Natural killer cell treated with Interleukin-12 subunit alpha and Interleukin-12 subunit beta and Interleukin-15 and Interleukin-18, amount 100 ng/mL, for 72 hours (primary cell): ENCODE results near the gene GFAP. TPM values are rescaled to one million over a fixed set of nuclear protein-coding genes. Genes with fewer than 3 reads are reported as not detected.

Source experiments
- ATAC-seq, 2 donors: fragments of 150-1000 bp; cut with Tn5 transposase in 1 of 2; sonication (Bioruptor Pico), chemical (Tn5 transposase) in 1 of 2; 2 replicates each; pipeline ENCODE4 v1.10.0; 2021
- DNase-seq: peaks from one replicate; pipeline ENCODE4 v3.0.0; 2022; ENCODE audit warnings: low spot score
- H3K27ac Mint-ChIP-seq, 2 donors: 1 replicate in 1 of 2; 2 replicates in 1 of 2; pipeline ENCODE4 v1.8.0; 2022; ENCODE audit warnings: mixed read lengths in 2 of 2, mild to moderate bottlenecking in 1 of 2, moderate library complexity in 1 of 2
- H3K27me3 Mint-ChIP-seq, 2 donors: 1 replicate in 1 of 2; 2 replicates in 1 of 2; pipeline ENCODE4 v1.8.0; 2022; ENCODE audit warnings: mixed read lengths in 2 of 2
- H3K36me3 Mint-ChIP-seq: one replicate; pipeline ENCODE4 v1.8.0; 2022; ENCODE audit warnings: mixed read lengths
- H3K4me1 Mint-ChIP-seq, 2 donors: 1 replicate in 1 of 2; 2 replicates in 1 of 2; pipeline ENCODE4 v1.8.0; 2022; ENCODE audit warnings: low read depth in 2 of 2, mixed read lengths in 2 of 2, mild to moderate bottlenecking in 1 of 2
- H3K4me3 Mint-ChIP-seq: one replicate; pipeline ENCODE4 v1.8.0; 2022; ENCODE audit warnings: mixed read lengths
- H3K9me3 Mint-ChIP-seq: 2 replicates; pipeline ENCODE4 v1.8.0; 2022; ENCODE audit warnings: mixed read lengths
- total RNA-seq, 2 donors: library from RNA; stranded (reverse); gene quantifications; one replicate each; pipeline ENCODE4 v1.2.3, GENCODE V29; 2022

Gene GFAP
- total RNA-seq, 2 donors from 2014 or later = not detected

GRCh38 chr17:44905006-44906000 is 10.0 kb downstream of the GFAP start:
- peaks cover 5 to 13% of the 10 kb centered on the region in 2 donors for H3K27me3 Mint-ChIP-seq
- no peak overlapping the region for H3K4me3 Mint-ChIP-seq
- ATAC-seq = no peak
- peaks cover 0 to 1% of the 10 kb centered on the region in 2 donors for H3K4me1 Mint-ChIP-seq
- no peak overlapping the region for H3K27ac Mint-ChIP-seq
- DNase-seq = no peak
- no peaks in the 10 kb centered on the region for H3K9me3 Mint-ChIP-seq
- no peaks in the 10 kb centered on the region for H3K36me3 Mint-ChIP-seq

DNA sequence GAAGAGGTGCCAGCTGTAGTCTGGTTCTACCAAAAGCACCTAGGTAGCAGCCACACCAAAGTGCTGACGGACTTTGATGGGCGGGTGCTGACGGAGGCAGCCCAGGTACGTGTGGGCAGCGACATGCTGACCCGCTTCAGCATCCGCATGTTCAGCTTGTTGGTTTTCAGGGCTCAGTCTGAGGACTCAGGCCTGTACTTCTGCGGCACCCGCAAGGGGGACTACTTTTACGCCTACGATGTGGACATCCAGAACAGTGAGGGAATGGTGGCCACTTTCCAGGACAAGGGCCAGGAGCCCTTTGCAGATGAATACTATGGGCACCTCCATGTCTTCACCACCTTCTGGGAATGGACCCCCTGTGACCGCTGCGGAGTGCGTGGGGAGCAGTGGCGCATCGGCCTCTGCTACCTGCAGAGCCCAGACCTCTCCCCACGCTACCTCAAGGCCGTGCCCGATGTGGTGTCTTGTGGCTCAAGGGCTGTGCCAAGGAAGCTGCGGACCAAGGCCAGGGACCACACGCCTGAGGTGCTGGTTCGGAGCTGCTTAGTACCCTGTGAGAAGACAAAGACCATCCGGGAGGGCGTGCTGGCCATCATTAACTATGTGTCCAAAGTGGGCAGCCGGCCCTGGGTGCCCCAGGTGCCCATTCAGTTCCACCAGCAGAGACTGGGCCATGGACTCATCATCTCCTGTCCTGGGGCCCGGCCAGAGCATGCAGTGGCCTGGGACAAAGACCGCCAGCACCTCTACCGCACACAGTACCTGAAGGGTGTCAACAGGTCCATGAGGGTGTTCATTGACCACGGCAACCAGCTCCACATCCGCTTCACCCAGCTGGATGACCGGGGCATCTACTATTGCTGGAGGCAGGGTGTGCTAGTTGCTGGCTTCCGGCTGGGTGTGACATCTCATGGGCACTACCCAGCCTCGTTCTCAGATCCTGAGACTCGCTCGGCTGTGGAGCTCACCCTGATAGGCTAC is 11.0 kb downstream of the GFAP start:
- H3K4me1 Mint-ChIP-seq = peaks cover 0 to 10% of the 10 kb centered on the region in 2 donors
- DNase-seq (no peak), ATAC-seq (no peak)
- no peaks in the 10 kb centered on the region for H3K9me3 Mint-ChIP-seq
- no peaks in the 10 kb centered on the region for H3K36me3 Mint-ChIP-seq
- no peak overlapping the region for H3K27ac Mint-ChIP-seq
- H3K27me3 Mint-ChIP-seq = peaks cover 5 to 13% of the 10 kb centered on the region in 2 donors
- no peak overlapping the region for H3K4me3 Mint-ChIP-seq

DNA sequence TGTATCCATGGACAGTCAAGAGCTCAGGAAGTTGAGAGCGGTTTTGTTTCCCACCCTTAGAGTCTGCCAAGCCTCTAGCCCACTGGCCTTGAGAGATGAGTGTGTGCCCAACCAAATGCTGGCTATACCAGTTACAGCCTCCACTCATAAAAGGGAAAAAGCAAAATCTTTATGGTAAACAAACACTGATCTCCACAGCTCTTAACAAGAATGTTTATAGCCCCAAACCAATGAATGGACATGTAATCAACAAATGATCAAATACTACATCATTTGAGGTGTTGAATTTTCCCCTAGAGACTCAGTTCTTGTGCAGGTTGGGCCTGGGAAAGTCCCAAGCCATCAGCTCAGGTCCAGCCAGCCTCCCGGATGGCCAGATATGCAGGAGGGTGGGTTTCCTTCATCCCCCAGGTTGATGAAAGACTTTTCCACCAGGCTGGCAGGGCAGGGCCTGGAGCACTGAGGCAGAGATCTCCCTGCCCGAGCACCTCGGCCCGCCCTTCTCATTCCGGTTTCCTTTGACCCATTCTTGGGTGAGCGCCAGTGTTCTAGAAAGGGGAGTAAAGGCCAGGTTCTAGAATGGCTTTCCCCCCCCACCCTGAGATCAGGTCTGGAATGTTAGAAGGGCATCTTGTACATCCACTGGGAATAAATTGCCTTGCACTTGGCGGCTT is 12.2 kb downstream of the GFAP start:
- Mint-ChIP-seq H3K27ac (no peak overlapping the region), H3K9me3 (no peaks in the 10 kb centered on the region), H3K4me3 (no peak overlapping the region), H3K36me3 (peaks cover 6% of the 10 kb centered on the region), H3K4me1 (peaks cover 7 to 18% of the 10 kb centered on the region in 2 donors), H3K27me3 (peaks cover 5 to 10% of the 10 kb centered on the region in 2 donors)
- ATAC-seq = no peak
- DNase-seq = no peak

GRCh38 chr17:44902135-44902760 is 13.1 kb downstream of the GFAP start:
- no peak for DNase-seq
- H3K9me3 Mint-ChIP-seq = no peaks in the 10 kb centered on the region
- no peak overlapping the region for H3K27ac Mint-ChIP-seq

GRCh38 chr17:44901411-44901921 is 13.8 kb downstream of the GFAP start:
- H3K36me3 Mint-ChIP-seq = peaks cover 6% of the 10 kb centered on the region
- peak overlapping the region; percentile 9 for H3K4me3 Mint-ChIP-seq
- H3K27ac Mint-ChIP-seq = peak overlapping the region in 1 of 2 donors; percentile 19

More at GRCh38 chr17:44902135-44902760, 13.1 kb downstream of the GFAP start:
- H3K27me3 Mint-ChIP-seq = peaks cover 5 to 10% of the 10 kb centered on the region in 2 donors
- ATAC-seq = no peak
- no peak overlapping the region for H3K4me3 Mint-ChIP-seq
- H3K4me1 Mint-ChIP-seq = peaks cover 7 to 18% of the 10 kb centered on the region in 2 donors
- peaks cover 6% of the 10 kb centered on the region for H3K36me3 Mint-ChIP-seq

GRCh38 chr17:44900894-44901293 is 14.4 kb downstream of the GFAP start:
- H3K27ac Mint-ChIP-seq = peak overlapping the region in 1 of 2 donors; percentile 100
- H3K4me1 Mint-ChIP-seq = peaks cover 10 to 19% of the 10 kb centered on the region in 2 donors
- H3K4me3 Mint-ChIP-seq = no peak overlapping the region
- ATAC-seq (no peak), DNase-seq (no peak)
- peaks cover 8% of the 10 kb centered on the region for H3K36me3 Mint-ChIP-seq
- no peaks in the 10 kb centered on the region for H3K9me3 Mint-ChIP-seq
- H3K27me3 Mint-ChIP-seq = peaks cover 5 to 8% of the 10 kb centered on the region in 2 donors

More at GRCh38 chr17:44901411-44901921, 13.8 kb downstream of the GFAP start:
- DNase-seq (no peak), ATAC-seq (no peak)
- Mint-ChIP-seq H3K27me3 (peaks cover 5 to 10% of the 10 kb centered on the region in 2 donors), H3K9me3 (no peaks in the 10 kb centered on the region), H3K4me1 (peaks cover 7 to 18% of the 10 kb centered on the region in 2 donors)

- peaks cover 14% of the 10 kb centered on the region for H3K36me3 Mint-ChIP-seq
- H3K4me3 Mint-ChIP-seq = peak within 1 kb of the TSS; percentile 98
- H3K4me1 Mint-ChIP-seq = peaks cover 16 to 25% of the 10 kb centered on the region in 2 donors
- H3K27me3 Mint-ChIP-seq = peaks cover 5% of the 10 kb centered on the region in 2 donors
- peak; percentile 93 to 94 for ATAC-seq
- peak; percentile 94 for DNase-seq
- H3K27ac Mint-ChIP-seq = peak within 1 kb of the TSS; percentile 99 to 100
- no peaks in the 10 kb centered on the region for H3K9me3 Mint-ChIP-seq
These were observed 16.1 kb downstream of the GFAP start, which contains the start of gene EFTUD2 for GRCh38 chr17:44899074-44899782. TSS of gene EFTUD2 (minus strand) at chr17:44899445. CDS start at chr17:44894521, 4,924 bp downstream.

GRCh38 chr17:44898768-44899073 is 16.6 kb downstream of the GFAP start:
- Mint-ChIP-seq H3K27ac (peak overlapping the region; percentile 99 to 100), H3K36me3 (peaks cover 14% of the 10 kb centered on the region), H3K9me3 (no peaks in the 10 kb centered on the region), H3K4me1 (peaks cover 16 to 25% of the 10 kb centered on the region in 2 donors), H3K27me3 (peaks cover 5% of the 10 kb centered on the region in 2 donors), H3K4me3 (peak overlapping the region; percentile 98)
- no peak for DNase-seq
- no peak for ATAC-seq

- Mint-ChIP-seq H3K4me1 (peaks cover 20 to 22% of the 10 kb centered on the region in 2 donors), H3K9me3 (no peaks in the 10 kb centered on the region), H3K36me3 (peaks cover 19% of the 10 kb centered on the region), H3K4me3 (no peak overlapping the region), H3K27me3 (no peaks in the 10 kb centered on the region), H3K27ac (no peak overlapping the region)
- DNase-seq (no peak), ATAC-seq (no peak)
These were observed 20.7 kb downstream of the GFAP start for GRCh38 chr17:44894642-44895041.

- H3K36me3 Mint-ChIP-seq = peaks cover 13% of the 10 kb centered on the region
- H3K4me3 Mint-ChIP-seq = no peak overlapping the region
- peaks cover 11 to 14% of the 10 kb centered on the region in 2 donors for H3K4me1 Mint-ChIP-seq
- H3K27me3 Mint-ChIP-seq = no peaks in the 10 kb centered on the region
- no peak overlapping the region for H3K27ac Mint-ChIP-seq
- no peak for ATAC-seq
- H3K9me3 Mint-ChIP-seq = no peaks in the 10 kb centered on the region
- no peak for DNase-seq
These were observed 23.1 kb downstream of the GFAP start for GRCh38 chr17:44892250-44892649.

- H3K36me3 Mint-ChIP-seq = peaks cover 4% of the 10 kb centered on the region
- no peak for DNase-seq
- H3K27me3 Mint-ChIP-seq = no peaks in the 10 kb centered on the region
These were observed 26.3 kb downstream of the GFAP start for GRCh38 chr17:44889003-44889402.

More at GRCh38 chr17:44889003-44889402, 26.3 kb downstream of the GFAP start:
- Mint-ChIP-seq H3K27ac (no peak overlapping the region), H3K4me3 (no peak overlapping the region), H3K9me3 (no peaks in the 10 kb centered on the region), H3K4me1 (peaks cover 5 to 9% of the 10 kb centered on the region in 2 donors)
- no peak for ATAC-seq
